ENCODE data around the gene SPINK8.

DNA sequence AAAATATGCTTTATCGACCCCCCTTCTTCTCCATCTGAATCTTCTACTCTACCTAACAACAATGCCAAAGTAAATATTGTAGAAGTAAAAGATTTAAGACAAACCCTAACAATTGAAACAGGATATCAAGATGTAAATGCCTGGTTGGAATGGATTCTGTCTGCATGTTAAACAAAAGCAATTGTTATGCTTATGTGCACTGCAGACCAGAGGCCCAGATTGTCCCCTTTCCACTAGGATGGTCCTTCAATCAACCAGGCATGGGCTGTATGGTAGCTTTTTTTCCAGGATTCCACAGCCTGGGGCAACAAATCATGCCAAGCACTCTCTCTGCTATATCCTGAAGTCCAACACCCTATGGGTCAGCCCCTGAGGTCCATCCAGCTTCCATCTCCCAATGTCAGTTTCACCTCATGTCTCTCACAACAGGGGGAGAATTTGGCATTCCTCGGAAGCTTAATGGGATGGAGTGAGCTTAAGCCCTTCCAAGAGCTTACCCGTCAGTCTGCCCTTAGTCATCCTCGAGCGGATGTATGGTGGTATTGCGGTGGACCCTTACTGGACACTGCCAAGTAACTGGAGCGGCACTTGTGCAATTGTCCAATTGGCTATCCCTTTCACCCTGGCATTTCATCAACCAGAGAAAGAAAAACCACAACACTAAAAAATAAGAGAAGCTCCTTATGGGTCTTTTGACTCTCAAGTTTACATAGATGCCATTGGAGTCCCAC is 56.4 kb downstream of the SPINK8 start:
- TF ChIP-seq YY1 (IDR thresholded peaks at IDR 0.05; ENCODE audit: insufficient read depth, insufficient read length), result no peak
- no peak for TF ChIP-seq SUZ12 (IDR thresholded peaks at IDR 0.05; ENCODE audit: extremely low read depth, insufficient read depth, insufficient read length)

All from NT2/D1 (cell line).